Kidney (tissue), 14 donors: ENCODE data around the gene IRF4. TPM values are rescaled to one million over a fixed set of nuclear protein-coding genes. Genes with fewer than 3 reads are reported as not detected.

Experiments
- DNase-seq, 5 donors: peaks; one replicate each; pipeline ENCODE4 v3.0.0-alpha.2; 2013 to 2020
- FAIRE-seq: peaks from 2 replicates; lab custom pipeline; 2012; peaks lifted over from hg19 to GRCh38; lab: Jason Lieb, UNC
- H3K27ac ChIP-seq, 2 donors: one replicate each; pipeline ENCODE4 v1.7.0; 2013; ENCODE audit warnings: low read depth in 2 of 2, low read length in 2 of 2, inconsistent platforms in 1 of 2
- H3K27me3 ChIP-seq: one replicate; pipeline ENCODE4 v1.7.1; 2013; ENCODE audit warnings: low read length, inconsistent platforms; ENCODE audit not compliant: control insufficient read depth, insufficient read depth
- H3K36me3 ChIP-seq, 3 donors: one replicate each; pipeline versions ENCODE4 v1.7.0 to v1.7.1; 2013; ENCODE audit warnings: low read length in 3 of 3, control low read depth in 1 of 3, inconsistent platforms in 1 of 3; ENCODE audit not compliant: insufficient read depth in 3 of 3, control insufficient read depth in 2 of 3
- H3K4me1 ChIP-seq, 3 donors: one replicate each; pipeline versions ENCODE4 v1.7.0 to v1.7.1; 2013; ENCODE audit warnings: low read length in 3 of 3, inconsistent platforms in 1 of 3, low read depth in 1 of 3; ENCODE audit not compliant: control insufficient read depth in 2 of 3, insufficient read depth in 2 of 3
- H3K4me3 ChIP-seq, 3 donors: one replicate each; pipeline versions ENCODE4 v1.7.0 to v1.8.1; 2013; ENCODE audit warnings: low read length in 3 of 3, control low read depth in 1 of 3, inconsistent platforms in 1 of 3
- H3K9ac ChIP-seq, 3 donors: one replicate each; pipeline versions ENCODE4 v1.7.0 to v1.7.1; 2013; ENCODE audit warnings: low read length in 3 of 3, control low read depth in 1 of 3, inconsistent platforms in 1 of 3
- H3K9me3 ChIP-seq, 3 donors: one replicate each; pipeline versions ENCODE4 v1.7.0 to v1.7.1; 2013; ENCODE audit warnings: low read length in 3 of 3, control low read depth in 1 of 3, inconsistent platforms in 1 of 3; ENCODE audit not compliant: control insufficient read depth in 2 of 3, insufficient read depth in 1 of 3
- intact Hi-C: fragments of 100-400 bp; cut with DNase I; formaldehyde crosslinking; loops from one replicate; pipeline ENCODE4 v1.11.1; 2022
- polyA plus RNA-seq: library from polyadenylated mRNA; stranded (reverse); fragments of 350-450 nt; fragmentation: Illumina TruSeq; extraction: RNeasy Lipid Tissue Mini Kit (QIAGEN cat#74804); gene quantifications from one replicate; pipeline ENCODE4 v1.2.3, GENCODE V29; 2014; ENCODE audit warnings: low read depth, low replicate concordance; ENCODE audit not compliant: insufficient read depth
- total RNA-seq: library from RNA; stranded (reverse); fragmentation: NEBNext Ultra II Directional; extraction: Animal tissue kit (Norgen Biotek cat#: 25700); gene quantifications from one replicate; pipeline ENCODE4 v1.2.1, GENCODE V29; 2021
- TF ChIP-seq, protein P1 (sequence below): IDR thresholded peaks from 3 replicates; pipeline ENCODE4 v1.5.1; 2012; ENCODE audit warnings: mild to moderate bottlenecking, moderate library complexity, borderline replicate concordance; ENCODE audit not compliant: insufficient read depth; ENCODE audit errors: extremely low read depth
- donor health status: control.
- donor health status: control.
- donor health status: control.
- donor health status: control.
- donor health status: control.
- donor health status: DM: yes; HTN: yes; CAD: no.
- donor health status: Normal renal cell carcinoma (clear cell type).

IRF4 gene
- total and polyA plus RNA-seq, 2 donors from 2014 or later, result 23.7 TPM; not detected in 1

DNA sequence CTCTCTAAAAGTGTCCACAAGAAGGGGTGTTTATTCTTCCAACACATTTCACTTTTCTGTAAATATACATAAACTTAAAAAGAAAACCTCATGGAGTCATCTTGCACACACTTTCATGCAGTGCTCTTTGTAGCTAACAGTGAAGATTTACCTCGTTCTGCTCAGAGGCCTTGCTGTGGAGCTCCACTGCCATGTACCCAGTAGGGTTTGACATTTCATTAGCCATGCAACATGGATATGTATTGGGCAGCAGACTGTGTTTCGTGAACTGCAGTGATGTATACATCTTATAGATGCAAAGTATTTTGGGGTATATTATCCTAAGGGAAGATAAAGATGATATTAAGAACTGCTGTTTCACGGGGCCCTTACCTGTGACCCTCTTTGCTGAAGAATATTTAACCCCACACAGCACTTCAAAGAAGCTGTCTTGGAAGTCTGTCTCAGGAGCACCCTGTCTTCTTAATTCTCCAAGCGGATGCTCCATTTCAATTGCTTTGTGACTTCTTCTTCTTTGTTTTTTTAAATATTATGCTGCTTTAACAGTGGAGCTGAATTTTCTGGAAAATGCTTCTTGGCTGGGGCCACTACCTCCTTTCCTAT lies 17.9 kb downstream of the IRF4 start:
- no peaks in the 10 kb centered on the region for H3K9me3 ChIP-seq
- no peak overlapping the region for H3K27ac ChIP-seq
- no peaks in the 10 kb centered on the region for H3K4me1 ChIP-seq
- H3K36me3 ChIP-seq, result no peaks in the 10 kb centered on the region
- H3K4me3 ChIP-seq, result no peak overlapping the region
- no peak for FAIRE-seq
- TF ChIP-seq, protein P1, sequence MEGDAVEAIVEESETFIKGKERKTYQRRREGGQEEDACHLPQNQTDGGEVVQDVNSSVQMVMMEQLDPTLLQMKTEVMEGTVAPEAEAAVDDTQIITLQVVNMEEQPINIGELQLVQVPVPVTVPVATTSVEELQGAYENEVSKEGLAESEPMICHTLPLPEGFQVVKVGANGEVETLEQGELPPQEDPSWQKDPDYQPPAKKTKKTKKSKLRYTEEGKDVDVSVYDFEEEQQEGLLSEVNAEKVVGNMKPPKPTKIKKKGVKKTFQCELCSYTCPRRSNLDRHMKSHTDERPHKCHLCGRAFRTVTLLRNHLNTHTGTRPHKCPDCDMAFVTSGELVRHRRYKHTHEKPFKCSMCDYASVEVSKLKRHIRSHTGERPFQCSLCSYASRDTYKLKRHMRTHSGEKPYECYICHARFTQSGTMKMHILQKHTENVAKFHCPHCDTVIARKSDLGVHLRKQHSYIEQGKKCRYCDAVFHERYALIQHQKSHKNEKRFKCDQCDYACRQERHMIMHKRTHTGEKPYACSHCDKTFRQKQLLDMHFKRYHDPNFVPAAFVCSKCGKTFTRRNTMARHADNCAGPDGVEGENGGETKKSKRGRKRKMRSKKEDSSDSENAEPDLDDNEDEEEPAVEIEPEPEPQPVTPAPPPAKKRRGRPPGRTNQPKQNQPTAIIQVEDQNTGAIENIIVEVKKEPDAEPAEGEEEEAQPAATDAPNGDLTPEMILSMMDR, result no peak
- no peaks in the 10 kb centered on the region for H3K27me3 ChIP-seq
- DNase-seq, result no peak
- no peak overlapping the region for H3K9ac ChIP-seq
- intact Hi-C loops, result no loop called here

- no peak for DNase-seq
- Histone ChIP-seq H3K27ac (no peak overlapping the region), H3K9me3 (peaks cover 0 to 3% (median 0%) of the 10 kb centered on the region in 3 donors), H3K4me3 (no peak overlapping the region), H3K36me3 (no peaks in the 10 kb centered on the region), H3K27me3 (no peaks in the 10 kb centered on the region), H3K4me1 (no peaks in the 10 kb centered on the region), H3K9ac (no peak overlapping the region)
- FAIRE-seq, result no peak
- TF ChIP-seq, protein P1, result no peak
- intact Hi-C loops, result no loop called here
These were observed 19.2 kb downstream of the IRF4 start for GRCh38 chr6:410555-411395.

DNA sequence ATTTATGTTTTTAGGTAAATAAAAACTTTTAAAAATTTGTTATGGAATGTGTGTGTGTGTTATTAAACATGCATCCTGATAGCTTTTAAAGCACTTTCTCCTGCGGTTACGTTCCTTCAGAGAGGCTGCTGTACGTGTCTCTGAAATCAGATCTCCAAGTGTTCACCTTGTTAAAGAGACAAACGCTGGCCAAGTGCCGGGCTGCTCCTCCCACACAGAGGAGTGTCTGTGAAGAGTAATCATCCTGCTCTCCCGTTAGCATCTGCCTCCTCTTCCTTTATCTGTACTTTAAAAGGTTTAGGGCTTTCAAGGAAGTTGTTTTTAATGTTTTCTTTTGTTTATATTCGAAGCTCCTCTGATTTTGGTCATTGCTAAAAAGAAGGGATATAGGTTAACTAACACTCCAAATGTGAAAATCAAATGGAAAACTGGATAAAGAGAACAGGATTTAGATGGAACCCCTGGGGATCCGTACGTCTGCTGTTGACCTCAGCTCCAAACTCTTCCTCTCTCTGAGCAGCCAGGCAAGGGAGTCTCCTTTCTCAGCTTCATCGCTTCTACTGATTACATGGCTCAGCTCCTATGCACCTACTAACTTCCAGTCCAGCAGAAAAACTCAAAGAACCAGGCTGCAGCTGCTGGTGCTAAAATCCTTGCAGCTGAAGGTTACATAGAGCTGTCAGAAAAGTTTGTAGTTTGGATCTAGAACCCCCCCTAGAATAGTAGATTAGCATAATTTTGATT lies 20.0 kb downstream of the IRF4 start:
- no peaks in the 10 kb centered on the region for H3K36me3 ChIP-seq
- H3K27ac ChIP-seq, result no peak overlapping the region
- no peaks in the 10 kb centered on the region for H3K27me3 ChIP-seq
- DNase-seq (peak in 3 of 5 donors; percentile 61 to 74 (median 73)), FAIRE-seq (no peak)
- H3K4me3 ChIP-seq, result no peak overlapping the region
- peaks cover 0 to 3% (median 0%) of the 10 kb centered on the region in 3 donors for H3K9me3 ChIP-seq
- H3K9ac ChIP-seq, result no peak overlapping the region
- no peaks in the 10 kb centered on the region for H3K4me1 ChIP-seq
- intact Hi-C loops, result no loop called here
- TF ChIP-seq, protein P1, result no peak
